ENCODE measurements around the gene OLIG1.

OLIG1 gene

GRCh38 chr21:33113131-33113530, 43.2 kb downstream of the OLIG1 start:
- Histone ChIP-seq H3K4me3 (ENCODE audit: low read length) (no peak overlapping the region), H3K4me1 (ENCODE audit: control insufficient read depth, insufficient read depth, low read length) (no peaks in the 10 kb centered on the region), H3K27me3 (ENCODE audit: control insufficient read depth, insufficient read depth, low read length) (peaks cover 50% of the 10 kb centered on the region), H3K9ac (ENCODE audit: low read length) (no peak overlapping the region), H3K36me3 (ENCODE audit: control insufficient read depth, insufficient read depth, low read length) (no peaks in the 10 kb centered on the region), H3K9me3 (ENCODE audit: control insufficient read depth, low read length) (no peaks in the 10 kb centered on the region)

GRCh38 chr21:33114276-33114675, 44.3 kb downstream of the OLIG1 start:
- H3K4me3 ChIP-seq (ENCODE audit: low read length) = no peak overlapping the region
- H3K9me3 ChIP-seq (ENCODE audit: control insufficient read depth, low read length) = no peaks in the 10 kb centered on the region
- no peaks in the 10 kb centered on the region for H3K36me3 ChIP-seq (ENCODE audit: control insufficient read depth, insufficient read depth, low read length)
- H3K27me3 ChIP-seq (ENCODE audit: control insufficient read depth, insufficient read depth, low read length) = peaks cover 44% of the 10 kb centered on the region
- no peak overlapping the region for H3K9ac ChIP-seq (ENCODE audit: low read length)
- no peaks in the 10 kb centered on the region for H3K4me1 ChIP-seq (ENCODE audit: control insufficient read depth, insufficient read depth, low read length)

- Histone ChIP-seq H3K4me1 (ENCODE audit: control insufficient read depth, insufficient read depth, low read length) (no peaks in the 10 kb centered on the region), H3K36me3 (ENCODE audit: control insufficient read depth, insufficient read depth, low read length) (no peaks in the 10 kb centered on the region), H3K4me3 (ENCODE audit: low read length) (no peak overlapping the region), H3K9me3 (ENCODE audit: control insufficient read depth, low read length) (no peaks in the 10 kb centered on the region), H3K9ac (ENCODE audit: low read length) (no peak overlapping the region), H3K27me3 (ENCODE audit: control insufficient read depth, insufficient read depth, low read length) (peaks cover 28% of the 10 kb centered on the region)
These were observed 45.9 kb downstream of the OLIG1 start for GRCh38 chr21:33115631-33116510.

DNA sequence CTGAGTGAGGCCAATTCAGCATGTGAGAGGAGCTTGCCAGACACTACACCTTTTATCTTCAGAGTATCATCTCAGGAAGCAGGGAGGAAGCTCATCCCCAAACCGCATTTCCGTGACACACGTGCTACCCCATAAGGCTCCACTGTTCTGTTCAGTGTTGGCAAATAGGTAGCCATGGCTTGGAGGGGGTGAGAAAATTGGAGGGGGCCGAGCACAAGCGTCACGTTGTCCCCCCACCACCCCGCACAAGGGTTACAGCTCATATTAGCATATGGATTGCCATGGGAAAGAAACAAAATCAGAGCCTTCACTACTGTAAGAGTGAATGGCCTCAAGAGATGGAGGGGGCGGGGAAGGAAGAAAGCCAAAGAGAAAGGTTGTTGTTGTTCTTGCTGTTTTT, 46.7 kb downstream of the OLIG1 start:
- H3K4me3 ChIP-seq (ENCODE audit: low read length) = no peak overlapping the region
- peaks cover 20% of the 10 kb centered on the region for H3K27me3 ChIP-seq (ENCODE audit: control insufficient read depth, insufficient read depth, low read length)
- H3K9me3 ChIP-seq (ENCODE audit: control insufficient read depth, low read length) = no peaks in the 10 kb centered on the region
- H3K9ac ChIP-seq (ENCODE audit: low read length) = no peak overlapping the region
- H3K4me1 ChIP-seq (ENCODE audit: control insufficient read depth, insufficient read depth, low read length) = no peaks in the 10 kb centered on the region
- no peaks in the 10 kb centered on the region for H3K36me3 ChIP-seq (ENCODE audit: control insufficient read depth, insufficient read depth, low read length)

DNA sequence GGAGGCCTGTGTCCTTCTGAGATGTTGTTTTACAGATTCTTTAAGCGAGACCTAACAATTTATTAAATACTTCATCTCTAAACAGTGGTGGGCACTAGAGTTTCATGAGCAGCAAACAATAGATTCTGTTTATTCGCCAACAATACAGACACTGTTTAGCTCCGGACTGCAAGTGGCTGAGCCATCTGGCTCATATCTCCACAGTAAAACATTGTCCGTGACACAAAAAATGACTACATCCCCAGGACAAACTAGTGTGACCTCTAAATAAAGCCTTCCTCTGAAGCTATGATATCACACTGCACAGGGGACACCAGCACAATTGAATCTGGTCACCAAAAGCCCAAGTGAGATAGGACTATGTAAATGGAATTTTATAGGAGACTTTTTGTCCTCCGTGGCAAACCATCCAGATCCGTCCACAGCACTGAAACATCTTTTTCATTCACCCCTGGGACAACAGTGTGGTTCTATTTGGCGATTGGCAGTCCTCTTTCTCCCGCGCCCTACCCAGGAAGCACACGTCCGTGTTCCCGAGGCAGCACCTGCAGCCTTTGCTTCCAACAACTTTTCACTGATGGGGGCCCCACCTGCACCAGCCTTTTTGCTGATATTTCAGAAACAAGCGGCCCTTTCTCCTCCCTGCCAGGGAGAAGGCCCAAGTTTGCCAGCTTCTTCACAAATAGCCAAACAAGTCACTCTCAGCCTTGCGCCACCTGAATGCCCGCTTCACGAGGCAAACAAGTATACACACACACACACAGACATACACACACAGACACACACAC, 47.4 kb downstream of the OLIG1 start:
- Histone ChIP-seq H3K9ac (ENCODE audit: low read length) (no peak overlapping the region), H3K36me3 (ENCODE audit: control insufficient read depth, insufficient read depth, low read length) (no peaks in the 10 kb centered on the region), H3K4me3 (ENCODE audit: low read length) (no peak overlapping the region)

More for the DNA sequence above, 47.4 kb downstream of the OLIG1 start:
- Histone ChIP-seq H3K27me3 (ENCODE audit: control insufficient read depth, insufficient read depth, low read length) (peaks cover 17% of the 10 kb centered on the region), H3K4me1 (ENCODE audit: control insufficient read depth, insufficient read depth, low read length) (no peaks in the 10 kb centered on the region), H3K9me3 (ENCODE audit: control insufficient read depth, low read length) (no peaks in the 10 kb centered on the region)

Data from mucosa of stomach (tissue), 1 donor.